HG03520 (cell line): Measurements from ENCODE around the gene DRAXIN.

ENCODE experiments used
- ATAC-seq: cut with Tn5 transposase; IDR thresholded peaks from one replicate; pipeline ENCODE4 v1.9.1; 2021; ENCODE audit warnings: mild to moderate bottlenecking, moderate library complexity; ENCODE audit not compliant: unreplicated experiment

Gene DRAXIN

DNA sequence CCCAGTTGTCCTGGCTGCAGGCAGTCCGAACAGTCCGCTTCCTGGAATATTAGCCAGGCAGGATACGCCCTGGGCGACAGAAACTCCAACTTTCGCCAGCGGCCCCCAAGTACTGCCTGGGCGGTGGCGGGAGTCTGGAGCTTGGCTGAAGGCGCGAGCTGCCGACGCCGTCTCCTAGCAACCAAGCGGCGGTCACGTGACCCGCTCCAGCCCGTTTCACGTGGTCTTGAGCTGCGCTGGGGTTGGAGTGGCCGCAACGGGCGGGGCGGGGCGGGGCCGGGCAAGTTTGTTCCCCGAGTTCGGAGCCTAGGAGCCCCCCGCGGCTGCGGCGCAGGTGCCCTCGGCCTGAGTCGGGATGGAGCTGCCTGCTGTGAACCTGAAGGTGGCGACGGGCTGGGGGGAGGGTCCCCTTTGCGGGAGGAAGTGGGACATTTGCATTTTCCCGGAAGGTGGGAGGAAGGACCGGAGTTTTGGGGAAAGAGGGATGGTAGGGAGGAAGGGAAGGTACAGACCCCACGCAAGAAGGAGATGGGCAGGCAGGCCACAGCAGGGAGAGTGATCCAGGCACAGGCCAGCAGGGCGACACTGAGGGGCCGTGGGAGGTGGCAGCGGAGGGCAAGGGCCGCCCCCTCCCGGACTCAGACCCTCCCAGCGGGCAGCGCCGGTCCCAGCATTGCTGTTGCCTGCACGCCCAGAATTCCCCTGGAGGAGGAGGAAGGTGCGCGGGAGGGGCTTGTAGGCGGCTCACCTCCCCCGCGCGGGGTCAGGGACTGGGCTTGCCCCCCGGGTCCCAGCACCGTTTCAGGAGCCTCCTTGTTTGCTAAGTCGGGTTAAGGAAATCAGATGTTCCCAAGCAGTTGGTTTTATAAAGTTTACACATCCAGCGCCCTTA, 44.6 kb downstream of the DRAXIN start, which contains the start of gene AGTRAP:
Gene AGTRAP, plus strand, starts transcription at position 283 of the 892 bp plus-strand sequence. Its CDS starts 73 bp downstream, at position 356.
- no peak for ATAC-seq

DNA sequence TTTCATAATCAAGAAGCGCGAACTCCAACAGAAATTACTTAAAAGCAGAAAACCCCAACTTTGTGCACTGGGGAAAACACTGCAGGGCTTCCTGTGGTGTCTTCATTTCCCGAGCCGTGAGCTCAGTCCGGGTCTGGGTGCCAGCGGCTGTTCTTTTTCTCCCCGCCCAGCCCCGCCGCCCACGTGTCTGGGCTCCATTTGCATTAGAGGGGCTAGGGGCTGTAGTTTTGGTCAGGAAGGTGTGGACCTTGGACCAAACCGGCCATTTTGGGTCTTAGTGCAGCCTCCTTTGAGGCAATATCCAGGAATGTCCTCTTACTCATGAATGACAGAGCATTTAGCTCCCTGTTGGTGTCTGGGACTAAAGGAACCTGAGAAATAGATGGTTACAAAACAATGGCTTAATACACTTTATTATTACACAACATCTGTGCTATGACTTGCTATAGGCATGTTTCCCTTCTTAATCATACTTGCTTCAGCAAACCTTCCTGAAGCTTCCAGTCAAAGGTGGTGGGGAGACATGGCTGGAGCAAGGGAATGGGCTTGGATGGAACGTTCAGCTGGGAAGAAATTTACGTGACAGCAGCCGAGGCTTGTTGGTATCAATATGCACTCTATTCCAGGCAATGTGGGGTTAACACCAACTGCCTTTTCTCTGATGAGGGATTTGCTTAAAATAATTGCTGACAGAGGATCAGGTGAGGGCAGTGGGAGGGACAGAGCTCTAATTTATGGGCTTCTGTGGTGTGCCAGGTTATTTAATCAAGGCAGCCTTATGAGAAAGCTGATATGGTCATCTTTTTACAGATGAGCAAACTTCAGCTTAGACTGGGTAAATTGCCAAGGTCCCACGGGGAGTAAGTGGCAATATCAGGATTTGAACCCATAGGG, 45.5 kb downstream of the DRAXIN start:
- no peak for ATAC-seq

DNA sequence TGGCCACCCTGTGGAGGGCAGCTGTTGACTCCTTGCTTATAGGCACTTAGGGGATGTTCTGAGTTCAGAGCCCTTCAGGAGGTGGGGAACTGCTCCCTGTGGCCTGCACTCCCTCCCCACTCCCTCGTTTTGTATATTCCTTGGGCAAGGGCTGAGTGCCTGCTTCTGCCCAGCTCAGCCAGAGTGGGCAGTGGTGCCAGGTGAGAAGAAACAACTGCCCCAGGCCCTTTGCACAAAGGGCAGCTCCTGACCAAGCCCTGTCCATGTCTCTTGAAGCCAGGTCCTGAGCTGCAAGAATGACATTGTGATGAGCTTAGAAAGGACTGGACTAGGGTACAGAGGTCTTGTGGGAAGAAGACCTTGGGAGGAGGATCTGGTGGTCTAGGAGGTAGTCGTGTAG, 46.6 kb downstream of the DRAXIN start:
- ATAC-seq: no peak

DNA sequence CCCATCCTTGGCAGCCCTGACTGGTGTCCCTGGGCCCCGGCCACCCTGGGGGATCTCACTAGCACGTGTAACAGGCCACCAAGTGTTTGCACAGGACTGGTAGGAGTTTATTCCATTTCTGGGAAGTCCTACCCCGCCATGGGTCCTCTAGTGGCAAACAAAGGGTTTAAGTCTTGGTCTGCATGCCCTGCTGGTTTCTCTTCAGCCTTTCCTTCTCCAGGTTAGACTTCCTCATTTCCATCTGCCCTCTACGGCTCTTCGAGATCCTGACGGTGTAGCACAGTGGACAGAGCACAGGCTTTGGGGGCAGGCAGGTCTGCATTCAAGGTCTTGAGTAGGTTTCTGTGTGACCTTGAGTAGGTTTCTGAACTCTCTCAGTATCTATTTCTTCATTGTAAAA, 47.3 kb downstream of the DRAXIN start:
- no peak for ATAC-seq

DNA sequence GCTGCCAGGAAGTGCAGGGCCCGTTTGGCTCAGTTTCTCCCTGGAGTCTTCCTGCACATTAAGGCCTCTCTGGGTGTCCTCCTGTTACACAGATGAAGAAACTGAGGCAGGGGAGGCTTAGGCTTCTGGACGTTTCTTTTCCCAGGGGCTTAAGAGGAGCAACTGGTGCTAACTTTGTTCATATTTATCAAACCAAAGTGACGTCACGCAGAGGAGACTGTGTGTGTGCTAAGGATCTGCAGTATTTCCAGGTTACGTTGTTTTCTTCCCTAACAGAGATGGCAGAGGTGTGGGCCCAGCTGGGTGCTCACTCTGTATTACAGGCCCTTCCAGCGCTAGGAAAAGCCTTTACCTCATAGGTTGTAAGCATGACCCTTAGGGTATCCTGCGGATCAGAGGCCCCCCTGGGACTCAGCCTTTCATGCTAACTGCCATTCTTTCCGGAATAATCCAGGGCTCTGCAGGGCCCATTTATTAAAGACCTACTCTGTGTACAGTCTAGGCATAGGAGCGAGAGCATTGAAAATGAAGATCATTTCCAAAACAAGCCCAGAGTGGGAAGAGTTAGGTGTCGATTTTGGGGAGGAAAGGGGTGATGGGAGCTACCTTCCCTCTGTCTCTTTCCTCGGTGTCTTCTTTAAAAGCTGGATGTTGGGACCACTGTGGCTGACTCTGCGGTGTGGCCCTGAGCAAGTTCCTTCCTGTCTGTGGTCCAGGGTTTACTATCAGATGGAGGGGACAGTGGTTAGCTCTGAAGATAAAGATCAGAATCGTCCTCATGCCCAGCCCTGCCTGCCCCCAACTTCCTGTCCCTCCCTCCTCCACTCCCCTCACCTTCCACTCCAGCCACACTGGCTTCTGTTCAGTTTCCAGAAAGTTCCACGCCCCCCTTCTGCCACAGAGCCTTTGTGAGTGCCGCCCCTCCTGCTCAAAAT, 49.0 kb downstream of the DRAXIN start:
- no peak for ATAC-seq

DNA sequence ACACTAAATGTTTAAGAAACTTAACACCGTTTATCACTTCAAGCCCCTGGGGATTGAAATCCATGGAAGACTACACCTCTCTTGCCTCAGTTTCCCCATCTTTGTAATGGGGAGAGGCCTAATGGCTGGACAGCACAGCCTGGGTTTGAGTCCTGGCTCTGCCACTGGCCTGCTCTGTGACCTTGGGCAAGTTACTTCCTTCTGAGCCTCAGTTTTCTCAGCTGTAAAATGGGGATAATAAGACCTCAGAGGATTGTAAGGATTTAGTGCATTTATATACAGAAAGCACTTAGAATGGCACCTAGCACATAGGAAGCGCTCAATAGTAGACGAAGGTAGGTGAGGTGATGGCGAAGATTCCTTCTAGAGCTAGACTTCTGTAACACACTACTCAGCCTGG, 50.0 kb downstream of the DRAXIN start:
- ATAC-seq: no peak

DNA sequence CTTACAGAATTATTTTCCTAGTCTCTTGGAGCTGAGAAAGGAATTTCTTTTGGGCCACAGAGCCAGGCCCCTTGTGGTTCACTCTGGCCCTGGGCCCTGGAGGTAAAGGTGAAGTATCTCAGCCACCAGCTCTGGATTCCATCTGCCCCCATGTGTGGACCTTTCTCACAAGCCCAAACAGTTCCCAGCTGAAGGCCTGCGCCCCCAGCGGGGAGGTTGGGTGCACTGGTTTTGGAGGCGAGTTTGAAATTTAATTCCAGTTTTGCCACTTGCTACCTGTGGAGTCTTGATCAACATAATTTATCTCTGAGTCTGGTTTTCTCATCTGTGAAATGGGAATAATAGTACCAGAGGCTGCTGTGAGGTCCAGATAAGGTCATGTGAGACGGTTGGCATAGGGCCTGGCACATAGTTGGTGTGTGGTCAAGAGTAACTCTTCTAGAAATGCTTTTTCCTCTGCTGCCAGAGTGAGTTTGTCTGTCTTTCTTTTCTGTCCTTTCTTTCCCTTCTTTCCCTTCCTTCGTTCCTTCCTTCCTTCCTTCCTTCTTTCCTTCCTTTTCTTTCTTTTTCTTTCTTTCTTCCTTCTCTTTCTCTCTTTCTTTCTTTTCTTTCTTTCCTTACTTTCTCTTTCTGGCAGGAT, 50.5 kb downstream of the DRAXIN start:
- no peak for ATAC-seq

DNA sequence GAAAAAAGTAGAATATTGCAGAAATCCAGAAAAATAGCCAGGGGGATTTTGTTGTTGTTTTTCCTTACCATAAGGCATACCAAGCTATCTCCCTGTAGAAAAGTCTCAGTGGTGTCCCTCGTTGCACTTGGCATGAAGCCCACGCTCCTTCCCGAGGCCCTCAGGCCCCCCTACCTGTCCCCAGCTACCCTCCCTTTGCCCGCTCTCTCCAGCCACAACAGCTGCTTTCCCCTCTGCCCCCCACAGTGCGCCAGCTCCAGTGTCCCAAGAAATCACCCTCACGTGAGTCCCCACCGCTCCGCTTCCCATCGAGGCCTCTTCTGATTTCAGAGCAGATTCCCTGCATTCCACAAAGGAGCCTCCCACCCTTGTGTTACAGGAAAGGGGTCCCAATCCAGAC, 52.8 kb downstream of the DRAXIN start:
- ATAC-seq: no peak

- no peak for ATAC-seq
Observed at GRCh38 chr1:11746092-11746491, 54.6 kb downstream of the DRAXIN start.

GRCh38 chr1:11746795-11747487, 55.4 kb downstream of the DRAXIN start:
- no peak for ATAC-seq

DNA sequence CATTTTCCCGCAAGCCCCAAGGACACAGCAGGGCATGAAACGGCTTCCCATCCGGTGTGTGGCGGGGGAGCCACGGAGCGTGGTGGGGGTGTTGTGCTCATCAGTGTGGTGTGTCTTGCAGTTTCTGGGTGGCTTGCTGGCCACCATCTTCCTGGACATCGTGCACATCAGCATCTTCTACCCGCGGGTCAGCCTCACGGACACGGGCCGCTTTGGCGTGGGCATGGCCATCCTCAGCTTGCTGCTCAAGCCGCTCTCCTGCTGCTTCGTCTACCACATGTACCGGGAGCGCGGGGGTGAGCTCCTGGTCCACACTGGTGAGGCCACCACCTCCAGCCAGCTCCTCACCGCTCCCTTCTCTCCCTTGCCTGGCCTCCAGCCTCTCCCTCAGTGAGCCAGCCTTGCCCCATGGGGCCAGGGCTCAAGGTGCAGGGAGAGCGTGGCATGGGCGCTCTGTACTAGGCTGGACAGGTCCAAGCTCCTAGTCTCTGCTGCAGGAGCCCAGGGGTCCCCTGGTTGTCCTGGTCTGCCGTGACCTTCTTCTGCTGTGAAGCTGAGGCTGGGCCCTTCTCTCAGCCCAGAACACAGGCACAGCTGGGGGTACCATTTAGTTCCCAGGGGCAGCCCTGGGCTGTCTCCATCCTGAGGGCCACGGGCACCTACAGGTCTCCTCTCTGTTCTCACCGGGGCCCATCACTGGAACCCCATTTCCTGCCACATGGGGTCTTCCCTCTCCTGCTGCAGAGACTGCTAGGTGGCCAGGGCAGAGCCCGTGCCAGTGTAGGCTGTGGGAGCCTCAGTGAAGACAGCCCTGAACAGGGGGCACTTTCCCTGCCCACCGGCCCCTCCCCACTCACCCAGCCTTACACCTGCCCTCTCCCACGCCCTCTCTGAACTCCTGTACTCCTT, 57.0 kb downstream of the DRAXIN start:
- ATAC-seq: no peak

DNA sequence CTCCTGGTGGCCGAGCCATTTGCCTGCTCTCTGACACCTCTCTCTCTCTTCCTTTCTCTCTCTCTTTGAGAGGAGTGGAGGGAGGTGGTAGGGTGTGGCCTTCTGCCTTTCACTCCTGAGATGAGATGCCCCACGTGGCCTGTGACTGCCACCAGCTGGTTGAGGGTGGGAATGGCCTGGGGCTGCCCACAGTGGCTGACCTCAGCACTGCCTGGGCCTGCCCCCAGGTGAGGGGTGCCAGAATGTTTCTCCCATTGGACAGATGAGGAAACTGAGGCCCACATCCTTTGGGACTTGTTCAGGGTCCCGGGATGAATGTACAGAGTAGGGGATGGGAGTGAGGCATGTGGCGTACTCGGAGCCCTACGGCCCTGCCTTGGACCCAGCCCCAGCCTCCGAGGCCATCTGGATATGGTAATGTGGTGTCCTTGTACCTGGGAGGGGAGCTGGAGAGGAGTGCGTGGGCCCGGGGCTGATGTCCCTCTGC, 57.7 kb downstream of the DRAXIN start:
- no peak for ATAC-seq

DNA sequence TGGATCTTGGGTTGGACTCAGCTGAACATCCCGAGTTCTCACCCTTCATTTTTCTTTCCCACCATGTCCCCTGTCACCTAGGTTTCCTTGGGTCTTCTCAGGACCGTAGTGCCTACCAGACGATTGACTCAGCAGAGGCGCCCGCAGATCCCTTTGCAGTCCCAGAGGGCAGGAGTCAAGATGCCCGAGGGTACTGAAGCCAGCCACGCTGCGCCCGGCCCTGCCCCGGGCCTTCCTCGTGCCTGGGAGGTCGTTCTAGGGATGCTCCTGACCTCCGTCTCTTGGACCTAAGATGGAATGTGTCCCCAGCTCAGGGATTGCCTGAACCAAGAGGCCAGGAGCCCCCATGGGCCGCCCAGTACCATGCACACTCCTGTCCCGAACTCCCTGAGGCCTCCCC, 58.5 kb downstream of the DRAXIN start:
- no peak for ATAC-seq

DNA sequence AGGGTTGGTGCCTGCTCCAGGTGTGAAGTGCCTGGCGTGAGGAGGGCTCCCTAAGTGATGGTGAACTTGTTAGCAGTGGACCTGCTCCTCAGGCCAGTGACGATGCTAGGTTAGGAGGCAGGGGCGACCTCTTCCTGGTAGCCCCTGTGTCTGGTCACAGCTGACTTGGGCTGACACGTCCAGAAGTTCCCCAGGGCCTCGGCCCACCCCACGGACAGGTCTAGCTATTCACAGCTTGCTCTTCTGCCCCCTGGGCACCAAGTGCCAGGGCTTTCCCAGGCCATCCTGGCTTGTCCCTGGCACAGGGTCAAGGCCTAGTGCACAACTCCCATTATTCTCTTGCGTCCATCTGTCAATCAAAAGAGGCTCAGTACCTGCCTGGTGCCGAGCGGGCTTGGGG, 59.6 kb downstream of the DRAXIN start:
- ATAC-seq: no peak

GRCh38 chr1:11752359-11753088, 61.0 kb downstream of the DRAXIN start:
- no peak for ATAC-seq

DNA sequence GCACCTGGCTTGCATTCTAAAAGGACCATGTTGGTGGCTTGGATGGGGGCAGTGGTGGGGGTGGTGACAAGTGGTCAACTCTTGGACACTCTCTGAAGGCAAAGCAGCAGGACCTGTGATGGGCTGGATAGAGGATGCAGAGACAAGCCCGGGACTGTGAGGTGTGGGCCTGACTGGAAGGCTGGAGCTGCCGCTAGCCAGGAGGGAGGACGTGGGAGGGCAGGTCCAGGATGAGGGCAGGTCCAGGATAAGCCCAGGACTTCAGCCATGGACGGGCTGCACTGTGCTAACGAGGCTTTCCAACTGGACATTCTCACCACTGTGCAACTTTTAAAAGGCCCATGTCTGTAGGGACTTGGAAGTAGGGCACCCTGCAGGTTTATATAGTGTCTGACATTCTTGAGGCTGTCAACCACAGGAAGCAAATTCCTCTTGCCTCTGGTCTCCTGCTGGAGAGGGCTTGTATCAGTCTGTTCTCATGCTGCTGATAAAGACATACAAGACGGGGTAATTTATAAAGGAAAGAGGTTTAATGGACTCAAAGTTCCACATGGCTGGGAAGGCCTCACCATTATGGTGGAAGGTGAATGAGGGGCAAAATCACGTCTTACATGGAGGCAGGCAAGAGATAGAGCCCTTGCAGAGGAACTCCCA, 62.2 kb downstream of the DRAXIN start:
- ATAC-seq: no peak

DNA sequence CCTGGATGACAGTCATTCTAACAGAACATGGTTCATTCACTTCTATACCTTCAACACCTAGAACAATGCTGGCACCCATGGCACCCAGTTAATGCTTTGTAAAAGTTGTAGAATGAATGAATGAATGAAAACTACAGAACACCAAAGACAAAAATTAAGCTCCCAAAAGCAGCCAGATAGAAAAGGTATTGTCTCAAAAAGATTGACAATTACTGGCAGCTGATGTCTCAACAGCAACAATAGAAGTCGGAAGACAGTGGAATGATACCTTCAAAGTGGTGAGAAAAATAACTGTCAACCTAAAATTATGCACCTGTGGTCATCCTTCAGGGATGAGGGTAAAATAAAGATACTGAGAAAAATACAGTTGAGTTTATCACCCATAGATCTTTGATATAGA, 65.5 kb downstream of the DRAXIN start:
- no peak for ATAC-seq
